Measurements from ENCODE around the gene PPP1CC.
"Not testable (repeated sequence)": the region's sequence is repeated elsewhere in the genome, so short reads cannot be mapped to it uniquely, and the experiment has no call there.

Gene PPP1CC

DNA sequence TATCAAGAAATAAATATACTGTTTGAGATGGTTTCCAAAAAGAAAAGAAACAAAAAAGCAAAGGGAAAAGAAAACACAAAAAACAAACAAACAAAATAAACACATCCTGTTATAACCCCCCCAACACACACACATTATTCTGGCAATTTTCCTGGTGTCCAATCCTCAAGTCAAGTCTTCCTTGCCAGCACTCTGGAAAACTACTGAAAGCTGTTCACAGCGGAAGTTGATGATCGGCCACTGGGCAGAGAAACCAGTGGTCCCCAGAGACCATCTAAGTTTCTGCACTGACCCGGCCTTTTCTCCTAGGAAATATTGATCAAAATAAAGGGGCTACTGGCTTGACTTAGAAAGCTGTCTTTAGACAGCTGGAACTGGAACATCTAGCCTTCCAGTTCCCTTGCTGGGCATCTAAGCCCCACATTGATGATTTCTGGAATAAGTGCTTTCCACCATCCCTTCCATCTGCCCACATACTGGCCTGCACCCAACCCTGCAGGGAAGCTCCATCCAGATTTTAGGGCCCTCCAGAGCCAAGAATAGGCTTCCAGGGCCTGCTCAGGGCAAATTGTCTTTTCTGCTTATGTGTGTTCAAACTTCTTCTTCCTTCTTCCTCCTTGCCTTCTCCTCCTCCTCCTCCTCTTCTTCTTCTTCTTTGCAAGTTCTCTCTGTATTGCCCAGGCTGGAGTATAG is 11.6 kb upstream of the PPP1CC start:
- ATAC-seq = no peak

DNA sequence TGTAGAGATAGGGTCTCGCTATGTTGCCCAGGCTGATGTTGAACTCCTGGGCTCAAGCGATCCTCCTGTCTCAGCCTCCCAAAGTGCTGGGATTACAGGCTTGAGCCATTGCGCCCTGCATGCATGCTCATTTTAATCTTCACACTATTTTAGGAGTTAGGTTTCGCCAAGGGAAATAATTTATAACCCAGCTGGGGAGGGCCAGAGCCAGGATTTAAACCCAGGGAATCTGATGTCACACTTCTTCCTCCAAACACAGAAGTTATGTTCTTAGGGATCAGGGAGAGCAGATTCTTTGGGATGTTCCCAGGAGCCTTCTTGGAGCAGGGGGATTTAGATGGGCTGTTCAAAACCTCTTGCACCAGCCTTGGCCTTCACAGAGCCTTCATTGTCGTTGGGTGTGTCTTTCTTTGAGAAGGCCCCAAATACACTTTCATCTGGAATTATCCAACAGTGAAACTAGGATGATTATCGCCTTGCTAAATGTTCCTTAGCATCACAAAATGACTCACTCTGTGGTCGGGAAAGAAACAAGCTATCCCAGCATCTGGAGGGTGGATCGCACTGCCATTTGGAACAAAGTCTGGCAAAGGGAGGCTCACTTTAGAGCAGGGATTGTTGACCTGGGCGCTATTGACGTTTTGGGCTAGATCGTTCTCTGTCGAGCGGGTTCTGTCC is 8.2 kb upstream of the PPP1CC start:
- no peak for ATAC-seq

DNA sequence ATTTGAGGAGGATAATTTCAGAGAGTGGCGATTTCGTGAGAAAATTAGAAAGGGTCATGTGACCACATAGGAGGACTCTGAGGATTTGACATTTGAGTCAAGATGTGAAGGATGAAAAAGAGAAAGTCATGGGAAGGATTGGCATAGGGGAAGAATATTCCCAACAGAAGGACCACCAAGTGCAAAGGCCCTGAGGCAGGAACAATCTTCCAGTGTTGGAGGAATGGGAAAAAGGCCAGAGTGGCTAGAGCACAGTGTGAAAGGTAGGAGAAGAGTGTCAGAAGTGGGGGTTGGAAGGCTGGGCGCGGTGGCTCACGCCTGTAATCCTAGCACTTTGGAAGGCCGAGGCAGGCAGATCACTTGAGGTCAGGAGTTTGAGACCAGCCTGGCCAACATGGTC is 3.9 kb upstream of the PPP1CC start:
- no peak for ATAC-seq

DNA sequence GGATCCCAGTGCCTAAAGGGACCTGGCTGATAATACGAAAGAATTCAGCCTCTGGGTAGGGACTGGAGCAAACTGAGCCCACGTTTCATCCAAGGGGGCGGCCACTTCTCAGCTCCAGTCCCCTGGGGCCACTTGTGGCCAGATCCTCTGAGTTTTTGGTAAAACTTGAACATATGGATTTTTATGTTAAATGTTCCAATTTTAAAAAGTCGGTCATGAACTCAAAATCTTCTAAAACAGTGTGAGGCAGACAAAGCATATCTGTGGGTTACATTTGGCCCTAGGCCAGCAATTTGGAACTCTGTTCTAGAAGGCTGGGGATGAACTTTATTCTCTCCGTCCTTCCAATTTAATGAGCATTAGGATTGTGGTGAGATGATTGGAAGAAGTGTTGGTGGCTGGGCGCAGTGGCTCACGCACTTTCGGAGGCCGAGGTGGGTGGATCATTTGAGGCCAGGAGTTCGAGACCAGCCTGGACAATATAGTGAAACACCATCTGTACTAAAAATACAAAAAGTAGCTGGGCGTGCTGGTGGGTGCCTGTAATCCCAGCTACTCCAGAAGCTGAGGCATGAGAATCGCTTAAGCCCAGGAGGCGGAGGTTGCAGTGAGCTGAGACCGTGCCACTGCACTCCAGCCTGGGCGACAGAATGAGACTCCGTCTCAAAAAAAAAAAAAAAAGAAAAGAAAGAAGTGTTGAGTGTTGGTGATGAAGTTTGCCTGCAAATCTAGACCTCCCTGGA is 3.0 kb upstream of the PPP1CC start:
- ATAC-seq = no peak

DNA sequence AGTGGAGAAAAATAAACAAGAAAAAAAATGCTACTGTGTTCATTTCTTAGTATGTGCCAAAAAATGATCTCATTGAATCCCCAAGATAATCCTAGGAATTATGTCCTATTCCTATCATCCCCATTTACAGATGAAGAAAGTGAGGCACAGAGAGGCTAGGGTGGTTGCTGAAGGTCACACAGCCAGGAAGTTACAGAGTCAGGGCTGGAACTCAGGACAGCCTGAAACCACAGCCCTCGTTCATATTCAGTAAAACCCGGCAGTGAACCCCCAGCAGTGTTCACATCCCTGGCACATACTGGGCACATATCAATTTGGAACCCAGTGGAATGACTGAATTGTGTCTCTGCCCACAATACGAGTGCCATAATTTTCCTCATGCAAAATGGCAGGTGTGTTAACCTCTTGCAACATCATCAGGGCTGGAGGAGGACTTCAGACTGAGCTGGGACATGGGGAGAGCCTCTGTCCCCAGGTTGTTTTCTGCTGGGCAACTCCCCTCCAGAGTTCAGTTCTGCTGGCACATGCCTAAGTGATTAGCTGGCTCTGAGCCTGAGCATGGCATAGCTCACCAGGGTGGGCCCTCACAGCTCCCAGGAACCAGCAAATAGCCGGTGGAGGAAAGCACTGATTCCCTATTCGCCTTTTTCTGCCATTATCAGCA is 2.0 kb upstream of the PPP1CC start:
- ATAC-seq = no peak

DNA sequence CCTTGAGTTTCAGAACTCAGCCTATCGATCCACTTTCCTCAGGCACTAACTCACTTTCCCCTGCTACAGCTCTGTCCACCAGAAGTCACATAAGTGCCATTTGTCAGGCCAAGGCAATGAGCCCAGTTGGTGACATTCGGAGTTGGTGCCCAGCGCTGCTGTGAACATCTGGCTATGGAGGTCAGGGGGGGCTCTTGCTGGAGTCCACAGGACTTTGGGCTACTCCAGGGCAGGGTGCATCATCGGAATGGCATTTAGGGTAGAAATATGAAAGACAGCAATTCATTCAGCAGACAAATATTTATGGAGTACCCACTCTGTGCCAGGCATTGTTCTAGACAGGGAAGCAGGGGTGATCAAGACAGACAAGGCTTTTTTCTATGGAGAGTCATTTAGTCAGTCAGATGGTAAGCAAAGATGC is 1.5 kb upstream of the PPP1CC start:
- ATAC-seq = no peak

DNA sequence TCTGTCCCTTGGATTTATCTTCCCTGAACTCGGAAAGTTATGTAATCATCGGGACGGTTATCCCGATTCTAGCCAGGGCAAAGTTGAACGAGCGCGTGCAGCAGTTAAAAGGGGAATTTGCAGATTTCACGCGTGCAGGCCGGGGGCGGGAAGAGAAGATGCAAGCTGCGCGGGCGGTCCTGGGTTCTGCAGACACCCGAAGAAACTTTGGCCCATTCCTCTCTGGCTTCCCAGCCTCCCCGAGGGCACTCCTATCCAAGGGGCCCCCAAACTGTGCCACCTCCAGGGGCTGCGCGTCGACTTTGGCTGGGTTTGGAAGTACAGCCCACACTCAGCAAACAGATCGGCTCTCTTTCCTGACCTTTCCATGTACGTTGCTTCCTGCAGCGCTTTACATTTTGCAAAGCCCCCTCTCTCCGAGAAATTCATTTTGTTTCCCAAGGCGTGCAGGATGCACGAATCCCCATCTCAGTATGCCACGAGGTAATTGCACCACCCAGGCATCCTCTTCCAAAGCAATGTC is 941 bp upstream of the PPP1CC start:
- ATAC-seq = no peak

DNA sequence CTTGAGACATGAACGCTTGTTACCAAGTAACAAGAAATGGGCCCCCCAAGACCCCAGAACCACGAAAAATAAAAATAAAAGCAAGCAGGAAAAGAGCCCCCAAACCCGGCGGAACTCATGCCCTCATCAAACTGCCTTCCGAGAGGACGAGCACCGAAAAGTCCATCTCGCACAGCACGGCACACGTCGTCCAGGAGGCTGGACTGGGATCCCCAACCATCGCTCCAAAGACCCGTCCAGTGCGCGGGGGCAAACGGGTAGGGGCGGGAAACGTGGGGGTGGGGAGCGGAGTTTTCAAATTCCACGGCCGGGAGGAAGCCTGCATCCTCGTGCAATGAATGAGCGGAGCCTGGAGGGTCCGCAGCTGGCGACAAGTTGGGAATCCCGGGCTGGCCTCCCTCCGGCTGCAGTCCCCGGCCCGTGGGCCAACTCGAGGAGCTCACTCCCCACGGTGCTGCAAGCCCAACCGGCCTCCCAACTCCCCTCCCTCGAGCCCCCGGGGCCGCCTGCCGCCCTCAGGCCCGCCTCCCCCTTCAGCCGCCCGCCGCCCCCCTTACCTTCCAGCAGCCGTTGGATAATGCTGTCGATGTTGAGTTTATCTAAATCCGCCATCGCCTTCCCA is 484 bp downstream of the PPP1CC start:
- ATAC-seq = peak; percentile 3 to 4

DNA sequence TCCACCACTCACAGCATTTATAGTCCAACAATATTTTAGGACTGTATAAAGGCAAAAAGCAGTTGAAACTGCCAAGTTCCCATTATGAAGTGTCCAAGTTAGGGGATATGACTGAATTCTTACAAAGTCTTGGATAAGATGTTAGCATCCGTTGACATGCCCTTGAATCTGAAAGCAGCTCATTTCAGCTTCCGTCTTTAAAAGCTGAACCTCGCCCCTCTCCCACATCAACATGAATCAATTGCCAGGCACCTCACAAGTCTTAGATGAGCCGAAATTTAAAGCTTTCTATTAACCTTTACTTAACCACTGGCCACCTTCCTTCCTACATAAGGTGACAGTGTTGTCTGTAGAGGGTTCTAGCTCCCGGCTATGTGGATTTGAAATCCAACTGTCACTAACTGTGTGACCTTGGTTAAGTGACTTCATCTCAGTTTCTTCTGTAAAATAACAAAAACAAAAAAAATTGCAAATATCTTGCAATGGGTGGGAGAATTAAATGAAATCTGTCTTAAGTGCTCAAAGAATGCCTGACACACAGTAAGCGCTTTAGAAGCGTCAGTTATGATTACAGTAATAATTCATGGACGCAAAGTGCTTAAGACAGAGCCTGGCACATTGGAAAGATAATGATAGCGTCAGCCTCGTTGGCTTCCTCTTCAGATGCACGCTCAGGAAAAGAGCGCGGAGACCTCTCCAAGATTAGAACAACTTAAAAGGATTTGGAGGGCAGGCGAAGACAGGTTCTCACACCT is 1.2 kb downstream of the PPP1CC start:
- ATAC-seq = no peak

DNA sequence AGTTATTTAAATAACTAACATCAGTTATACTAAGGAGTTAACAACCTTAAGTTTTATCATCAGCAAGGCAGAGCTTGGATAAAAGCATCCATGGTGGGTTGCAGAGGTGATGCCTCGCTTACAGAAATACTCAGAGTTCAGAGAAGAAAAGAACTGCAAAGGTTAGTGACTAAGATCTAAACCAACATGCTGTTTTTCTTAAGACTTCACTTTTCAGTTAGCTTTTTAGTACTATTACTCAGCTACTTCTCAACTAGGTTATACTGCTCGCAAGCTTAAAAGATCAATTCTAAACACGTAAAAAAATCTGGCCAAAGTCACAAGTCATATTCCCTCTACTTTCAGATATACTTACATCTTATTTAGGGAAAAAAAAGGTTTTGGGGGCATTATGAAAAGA is 2.8 kb downstream of the PPP1CC start:
- ATAC-seq = peak; percentile 62 to 69

DNA sequence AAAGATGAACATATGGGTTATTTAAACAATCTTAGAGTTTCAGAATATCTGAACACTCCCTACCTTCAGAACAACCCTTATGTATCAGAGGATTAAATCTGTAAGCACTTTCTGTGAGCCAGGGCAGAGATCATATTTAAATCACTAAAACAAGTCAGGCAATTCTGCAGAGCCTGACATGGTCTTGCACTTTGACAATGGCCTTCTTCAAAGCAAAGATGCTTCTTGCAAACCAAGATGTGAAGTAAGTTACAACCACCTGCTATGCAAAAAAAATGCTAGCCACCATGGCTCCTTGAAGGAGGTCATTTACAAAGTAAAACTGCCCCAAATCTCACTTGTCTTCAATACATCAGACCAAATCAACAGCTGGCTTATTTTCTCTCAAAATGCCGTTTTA is 3.2 kb downstream of the PPP1CC start:
- ATAC-seq = no peak

DNA sequence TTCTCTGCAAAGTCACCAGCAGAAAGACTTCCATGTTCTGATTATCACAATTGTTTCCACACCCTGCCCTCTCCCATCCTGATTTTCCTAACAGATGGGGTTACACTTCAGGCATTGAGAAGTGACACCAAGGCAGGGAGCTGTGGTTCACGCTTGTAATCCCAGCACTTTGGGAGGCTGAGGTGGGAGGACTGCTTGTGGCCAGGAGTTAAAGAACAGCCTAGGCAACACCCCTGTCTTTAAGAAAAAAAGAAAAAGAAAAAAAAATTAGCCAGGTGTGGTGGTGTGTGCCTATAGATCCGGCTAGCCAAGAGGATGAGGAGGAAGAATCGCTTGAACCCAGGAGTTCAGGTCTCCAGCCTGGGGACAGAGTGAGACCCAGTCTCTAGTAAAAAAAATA is 5.2 kb downstream of the PPP1CC start:
- no peak for ATAC-seq

DNA sequence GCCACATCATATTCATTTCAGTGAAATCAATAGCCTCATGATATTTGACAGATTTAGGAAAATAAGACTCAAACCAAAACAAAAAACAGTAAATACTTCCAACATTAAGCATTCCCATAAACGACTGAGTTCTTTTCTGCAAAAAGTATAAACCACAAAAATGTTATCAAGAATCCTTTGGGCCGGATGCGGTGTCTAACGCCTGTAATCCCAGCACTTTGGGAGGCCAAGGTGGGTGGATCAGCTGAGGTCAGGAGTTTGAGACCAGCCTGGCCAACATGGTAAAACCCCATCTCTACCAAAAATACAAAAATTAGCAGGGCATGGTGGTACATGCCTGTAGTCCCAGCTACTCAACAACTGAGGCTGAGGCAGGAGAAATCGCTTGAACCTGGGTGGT is 5.7 kb downstream of the PPP1CC start:
- not testable (repeated sequence) for ATAC-seq

DNA sequence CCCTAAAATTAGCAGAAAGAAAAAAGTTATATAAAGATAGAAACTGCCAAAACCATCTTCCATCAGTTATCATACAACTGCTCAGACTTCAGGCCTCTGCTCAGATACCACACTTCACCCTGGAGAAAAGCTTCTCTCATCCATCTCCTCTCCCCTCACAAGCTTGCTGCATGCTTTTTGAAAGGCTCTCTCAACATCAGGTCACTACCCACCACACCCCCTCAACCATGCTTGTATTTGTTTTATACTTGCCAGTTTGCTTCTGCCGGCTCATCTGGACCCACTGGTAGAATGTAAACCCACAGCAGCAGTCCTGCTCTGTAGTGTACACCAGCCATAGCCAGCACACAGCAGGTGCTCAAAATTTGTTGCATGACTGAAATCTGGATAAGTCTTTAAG is 8.8 kb downstream of the PPP1CC start:
- ATAC-seq = no peak

DNA sequence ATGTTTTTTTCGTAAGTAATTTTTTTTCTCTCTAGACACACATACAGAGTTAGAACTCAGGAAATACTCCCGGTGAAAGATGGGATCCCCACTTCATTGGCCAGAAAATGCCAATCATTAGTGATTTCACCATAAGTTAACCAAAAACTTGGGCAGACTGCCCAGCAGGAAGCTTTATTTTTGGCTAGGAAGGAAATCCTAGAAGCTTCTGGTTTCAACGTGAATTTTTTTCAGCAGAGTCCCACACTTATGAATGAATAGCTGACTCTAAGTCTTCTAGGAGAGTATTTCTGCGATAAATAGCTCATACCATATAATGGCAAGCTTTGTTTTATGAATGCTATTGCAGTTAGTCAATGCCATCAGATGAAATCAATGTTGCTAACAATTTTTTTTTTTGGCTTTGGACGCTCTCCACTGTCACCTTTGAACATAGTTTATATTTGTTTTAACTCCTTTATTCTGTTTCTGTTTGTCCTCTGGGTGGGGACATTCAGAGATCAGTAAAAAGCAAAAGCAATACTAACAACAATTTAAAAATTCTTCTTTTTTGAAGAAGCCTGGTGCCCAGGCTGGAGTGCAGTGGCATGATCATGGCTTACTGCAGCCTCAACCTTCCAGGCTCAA is 9.5 kb downstream of the PPP1CC start:
- ATAC-seq = no peak

DNA sequence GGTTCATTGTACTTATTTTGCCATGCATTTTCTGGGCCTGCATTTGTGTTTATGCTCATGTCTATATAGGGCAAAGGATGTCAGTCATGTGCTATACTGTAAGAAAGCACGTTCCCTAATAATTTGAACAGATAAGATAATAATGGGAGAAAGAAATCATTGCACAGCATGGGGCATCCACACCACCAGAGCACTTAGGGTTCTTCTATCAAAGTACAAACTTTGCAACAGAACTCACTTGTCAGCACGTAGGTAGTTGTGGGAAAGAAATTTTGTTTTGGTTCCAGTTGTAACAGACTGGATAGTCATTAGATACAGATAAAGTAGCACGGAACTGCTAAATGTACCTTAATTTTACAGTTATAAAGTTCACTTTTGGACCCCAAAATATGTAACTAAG is 10.1 kb downstream of the PPP1CC start:
- ATAC-seq = no peak

DNA sequence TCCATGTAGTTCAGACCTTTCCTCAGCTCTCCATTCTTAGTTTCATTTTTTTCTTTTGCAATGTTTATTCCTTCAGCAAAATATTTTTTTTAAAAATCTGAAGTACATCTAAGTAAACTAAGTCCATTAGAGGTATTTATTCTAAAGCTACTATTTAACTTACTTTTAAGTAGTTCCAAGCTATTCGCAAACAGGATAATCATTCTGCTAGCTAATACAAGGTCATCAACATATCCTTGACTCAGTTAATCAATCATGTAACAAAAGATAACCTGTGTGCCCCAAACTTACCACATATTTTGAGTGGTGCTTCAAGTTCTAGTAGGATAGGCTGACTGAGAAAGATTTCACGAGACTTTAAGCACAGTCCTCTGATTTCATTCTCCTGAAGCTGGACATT is 11.2 kb downstream of the PPP1CC start:
- ATAC-seq = no peak

DNA sequence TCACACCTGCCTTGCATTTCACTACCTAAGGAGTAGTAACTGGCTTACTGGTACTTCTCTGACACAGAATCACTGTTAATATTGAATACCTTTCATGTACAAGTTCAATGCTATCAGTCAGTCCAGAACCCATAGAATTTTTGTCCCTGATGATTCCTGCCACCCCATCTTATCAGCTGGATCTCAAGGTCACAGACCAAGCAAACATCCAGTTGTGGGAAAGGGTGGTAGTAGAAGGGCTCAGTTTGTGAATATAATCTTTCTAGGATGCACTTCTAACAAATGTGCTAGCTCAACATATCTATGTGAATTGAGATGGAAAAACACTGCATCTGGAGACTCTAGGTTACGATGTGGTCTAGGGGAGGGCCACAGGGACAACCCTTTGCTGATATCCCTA is 14.1 kb downstream of the PPP1CC start:
- ATAC-seq = no peak

DNA sequence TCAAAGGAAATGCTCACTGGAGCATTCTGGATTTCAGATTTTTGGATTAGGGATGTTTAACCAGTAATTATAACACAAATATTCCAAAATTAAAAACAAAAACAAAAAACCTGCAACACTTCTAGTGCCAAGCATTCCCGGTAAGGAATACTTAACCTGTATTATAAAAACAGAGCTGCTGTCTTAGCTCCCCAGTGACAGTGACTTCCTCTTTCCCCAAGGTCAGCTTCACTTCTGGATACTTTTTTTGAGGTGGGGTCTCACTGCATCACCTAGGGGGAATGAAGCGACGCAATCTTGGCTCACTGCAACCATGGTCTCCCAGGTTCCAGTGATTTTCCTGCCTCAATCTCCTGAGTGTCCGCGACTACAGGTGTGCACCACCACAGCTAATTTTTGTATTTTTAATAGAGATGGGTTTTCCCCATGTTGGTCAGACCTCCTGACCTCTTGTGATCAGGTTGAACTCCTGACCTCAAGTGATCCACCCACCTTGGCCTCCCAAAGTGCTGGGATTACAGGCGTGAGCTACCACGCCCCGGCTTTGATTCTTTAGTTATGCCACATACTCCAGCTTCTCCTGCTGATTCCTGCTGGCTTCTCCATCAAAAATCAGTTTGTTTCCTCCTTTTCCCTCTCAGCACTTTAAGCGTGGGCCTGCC is 15.9 kb downstream of the PPP1CC start:
- no peak for ATAC-seq

DNA sequence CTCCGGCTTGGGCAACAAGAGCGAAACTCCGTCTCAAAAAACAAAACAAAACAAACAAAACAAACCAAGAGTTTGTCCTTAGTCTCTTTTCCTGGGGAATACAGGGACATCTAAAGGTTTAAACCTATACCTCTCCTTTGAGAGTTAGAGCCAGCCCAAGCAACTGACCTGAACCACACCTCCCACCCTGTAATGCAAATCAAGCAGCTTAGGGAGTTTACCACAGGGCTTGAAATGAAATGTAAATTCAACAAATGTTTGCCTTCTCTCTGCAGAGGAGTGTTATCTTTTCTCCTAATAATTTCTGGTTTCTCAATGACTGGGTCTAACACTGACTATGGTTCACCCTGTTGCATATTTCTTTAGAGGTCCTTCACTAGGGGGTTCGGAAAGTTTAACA is 16.7 kb downstream of the PPP1CC start:
- ATAC-seq = no peak

DNA sequence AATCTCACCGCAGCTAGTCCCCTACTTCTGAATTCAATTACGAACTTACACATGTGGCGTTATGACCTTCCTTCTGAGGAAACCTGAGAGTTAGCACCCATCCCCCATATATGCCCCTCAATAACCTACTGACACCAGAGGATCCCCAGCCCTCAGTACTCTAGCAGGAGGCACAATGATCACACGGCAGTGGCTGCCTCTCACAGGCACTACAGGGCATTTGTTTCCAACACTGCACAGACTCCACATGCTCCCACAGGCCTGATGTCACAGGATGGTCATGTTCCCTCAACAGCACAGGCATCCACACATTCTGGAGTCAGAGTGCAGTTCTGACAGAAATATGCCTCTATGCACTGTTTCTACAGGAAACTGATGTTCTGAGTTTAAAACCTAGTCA is 17.4 kb downstream of the PPP1CC start:
- ATAC-seq = no peak
